Pancreas (tissue), 10 donors: ENCODE results near the gene STRN4. TPM values are rescaled to one million over a fixed set of nuclear protein-coding genes. Genes with fewer than 3 reads are reported as not detected.
A peak's percentile ranks its signal among the peaks of the same experiment; 100 is the strongest.

ENCODE experiments used
- ATAC-seq, 4 donors: fragments of 200-7000 bp; cut with Tn5 transposase; one replicate each; pipeline versions ENCODE4 v1.8.0 to v1.9.1; 2020; ENCODE audit warnings: mild to moderate bottlenecking in 4 of 4, moderate library complexity in 4 of 4
- DNase-seq, 6 donors: peaks; one replicate each; pipeline ENCODE4 v3.0.0-alpha.2; 2020
- FAIRE-seq: peaks from 2 replicates; lab custom pipeline; 2012; peaks lifted over from hg19 to GRCh38; lab: Jason Lieb, UNC
- H3K27ac ChIP-seq, 4 donors: fragments of 200-600 bp; sonication (generic); 1 replicate in 3 of 4; 2 replicates in 1 of 4; pipeline versions ENCODE4 v1.5.0 to v1.8.0; 2020
- H3K27me3 ChIP-seq, 4 donors: fragments of 200-600 bp; one replicate each; pipeline ENCODE4 v1.8.0; 2021
- H3K36me3 ChIP-seq, 3 donors: fragments of 200-600 bp; sonication (generic) in 1 of 3; one replicate each; pipeline versions ENCODE4 v1.5.0 to v1.8.0; 2020 to 2021
- H3K4me1 ChIP-seq, 3 donors: fragments of 200-600 bp; one replicate each; pipeline ENCODE4 v1.8.0; 2021
- H3K4me3 ChIP-seq, 4 donors: fragments of 200-600 bp; sonication (generic) in 2 of 4; one replicate each; pipeline versions ENCODE4 v1.5.0 to v1.8.0; 2020 to 2021
- H3K9me3 ChIP-seq, 4 donors: fragments of 200-600 bp; one replicate each; pipeline ENCODE4 v1.8.0; 2021
- CTCF ChIP-seq, 4 donors: fragments of 200-600 bp; sonication (generic) in 3 of 4; IDR thresholded peaks; one replicate each; pipeline versions ENCODE4 v1.5.0 to v1.8.0; 2021; ENCODE audit warnings: antibody characterized with exemption in 4 of 4
- WGBS, 2 donors: extraction: QIAGEN DNeasy Blood & Tissue Kit; methylation state at CpG; one replicate each; pipeline ENCODE4 v1.1.7; 2013; 5-methylcytosine and 5-hydroxymethylcytosine counted together
- intact Hi-C, 3 donors: fragments of 100-400 bp; cut with DNase I; formaldehyde crosslinking; loops; one replicate each; pipeline versions ENCODE4 v1.11.1 to v1.14.2; 2022
- polyA plus RNA-seq, 2 donors: library from polyadenylated mRNA; stranded (reverse); fragments of 200-250 nt; gene quantifications; one replicate each; pipeline ENCODE4 v1.2.3, GENCODE V29; 2013
- total RNA-seq, 6 donors: library from RNA; stranded (reverse); fragmentation: NEBNext Ultra II Directional in 4 of 6; extraction: Animal tissue kit (Norgen Biotek cat#: 25700) in 4 of 6; gene quantifications; one replicate each; pipeline versions ENCODE4 v1.2.1 to v1.2.4, GENCODE V29; 2021 to 2023
- donor health status: healthy with polysubstance abuse.
- donor health status: DM: no; HTN: no; CAD: no; lungs with moderate emphysema.
- donor health status: DM: no; HTN: no; CAD: no.
- donor health status: control.
- donor health status: control.
- donor health status: Bipolar disorder and iron deficiency.
- donor health status: DM: yes; HTN: yes; CAD: no.
- donor health status: DM: no; HTN: no; CAD: no.
- donor health status: DM: no; HTN: no; CAD: no.
- donor health status: DM: yes; HTN: yes; CAD: no.

Gene STRN4
- total and polyA plus RNA-seq, 8 donors = 26.4 to 48.0 (median 37.7) TPM

GRCh38 chr19:46704379-46705076 lies 41.7 kb downstream of the STRN4 start:
- H3K4me1 ChIP-seq = no peaks in the 10 kb centered on the region
- no peak overlapping the region for H3K4me3 ChIP-seq
- no peak for FAIRE-seq
- 26 to 27% methylated on average over 21 of the region's 21 CpGs for WGBS, 2 donors
- intact Hi-C loops = no loop called here
- H3K27ac ChIP-seq = no peak overlapping the region
- peak; percentile 93 to 98 (median 94) for TF ChIP-seq CTCF (IDR thresholded peaks at IDR 0.05)
- no peaks in the 10 kb centered on the region for H3K27me3 ChIP-seq
- no peaks in the 10 kb centered on the region for H3K9me3 ChIP-seq
- DNase-seq = peak; percentile 53 to 97 (median 80)
- peak; percentile 79 to 94 (median 88) for ATAC-seq
- H3K36me3 ChIP-seq = peaks cover 0 to 23% (median 22%) of the 10 kb centered on the region in 3 donors

- no peak for FAIRE-seq
- WGBS, 2 donors = 93 to 97% methylated on average over 13 of the region's 13 CpGs
Measured at GRCh38 chr19:46700704-46701103, 45.5 kb downstream of the STRN4 start.

GRCh38 chr19:46698395-46699321 lies 47.6 kb downstream of the STRN4 start:
- peaks cover 0 to 33% (median 30%) of the 10 kb centered on the region in 3 donors for H3K36me3 ChIP-seq
- no peak for DNase-seq
- WGBS, 2 donors = 93 to 95% methylated on average over 8 to 11 of the region's 11 CpGs
- no peaks in the 10 kb centered on the region for H3K4me1 ChIP-seq
- no peak for TF ChIP-seq CTCF (IDR thresholded peaks at IDR 0.05)
- intact Hi-C loops = no loop called here
- no peak overlapping the region for H3K27ac ChIP-seq
- no peak for FAIRE-seq
- H3K9me3 ChIP-seq = no peaks in the 10 kb centered on the region
- H3K27me3 ChIP-seq = no peaks in the 10 kb centered on the region
- no peak overlapping the region for H3K4me3 ChIP-seq
- ATAC-seq = no peak

More at GRCh38 chr19:46700704-46701103, 45.5 kb downstream of the STRN4 start:
- DNase-seq (no peak), ATAC-seq (no peak)
- intact Hi-C loops = no loop called here
- no peaks in the 10 kb centered on the region for H3K4me1 ChIP-seq
- H3K27me3 ChIP-seq = no peaks in the 10 kb centered on the region
- TF ChIP-seq CTCF (IDR thresholded peaks at IDR 0.05) = no peak
- H3K4me3 ChIP-seq = no peak overlapping the region
- H3K9me3 ChIP-seq = no peaks in the 10 kb centered on the region
- H3K36me3 ChIP-seq = peaks cover 0 to 31% (median 25%) of the 10 kb centered on the region in 3 donors
- no peak overlapping the region for H3K27ac ChIP-seq

- no peaks in the 10 kb centered on the region for H3K4me1 ChIP-seq
- H3K27me3 ChIP-seq = no peaks in the 10 kb centered on the region
- peaks cover 0 to 43% (median 28%) of the 10 kb centered on the region in 3 donors for H3K36me3 ChIP-seq
- peak; percentile 95 to 97 (median 96) for ATAC-seq
- no peak overlapping the region for H3K4me3 ChIP-seq
- 18 to 26% methylated on average over 38 to 39 of the region's 39 CpGs for WGBS, 2 donors
- no peak overlapping the region for H3K27ac ChIP-seq
- FAIRE-seq = no peak
- no peaks in the 10 kb centered on the region for H3K9me3 ChIP-seq
- intact Hi-C loops = no loop called here
- peak; percentile 87 to 94 (median 88) for DNase-seq
- no peak for TF ChIP-seq CTCF (IDR thresholded peaks at IDR 0.05)
Measured at GRCh38 chr19:46697204-46697960, 48.9 kb downstream of the STRN4 start.
